PC-3 (cell line): ENCODE results near the gene TIMM44. TPM values are rescaled to one million over a fixed set of nuclear protein-coding genes. Genes with fewer than 3 reads are reported as not detected.
A peak's percentile ranks its signal among the peaks of the same experiment; 100 is the strongest.
"Not testable (repeated sequence)": the region's sequence is repeated elsewhere in the genome, so short reads cannot be mapped to it uniquely, and the experiment has no call there.

Experiments
- ATAC-seq: fragments of 200-7000 bp; cut with Tn5 transposase; 2 replicates; pipeline ENCODE4 v1.9.1; 2020; ENCODE audit warnings: mild to moderate bottlenecking, moderate library complexity
- BruUV-seq: library from RNA; stranded (reverse); fragments of 400-500 nt; replicated peaks from 2 replicates; lab custom pipeline; 2021; lab: Mats Ljungman, UMichigan
- CTCF ChIA-PET: fragments of 300-600 bp; sonication (Branson Sonifier 250); formaldehyde crosslinking; loops from one replicate; lab custom pipeline; 2022; ENCODE audit warnings: antibody characterized with exemption; lab: Charles Lee
- POLR2A ChIA-PET: fragments of 300-600 bp; sonication (Branson Sonifier 250); formaldehyde crosslinking; loops from one replicate; lab custom pipeline; 2022; ENCODE audit warnings: antibody characterized with exemption; ENCODE audit not compliant: unreplicated experiment; lab: Charles Lee
- DNase-seq: peaks from one replicate; pipeline ENCODE4 v3.0.0-alpha.2; 2015
- H2AFZ ChIP-seq: fragments of 300-600 bp; sonication (generic); 2 replicates; pipeline ENCODE4 v1.6.0; 2016; ENCODE audit warnings: antibody characterized with exemption, low read length
- H3F3A ChIP-seq: fragments of 300-600 bp; sonication (generic); one replicate; pipeline ENCODE4 v1.6.0; 2017; ENCODE audit warnings: antibody characterized with exemption, low read length, control low read depth, mild to moderate bottlenecking; ENCODE audit not compliant: unreplicated experiment
- H3K27ac ChIP-seq: fragments of 300-600 bp; sonication (generic); 2 replicates; pipeline ENCODE4 v1.5.1; 2016; ENCODE audit warnings: mild to moderate bottlenecking, low read length
- H3K27me3 ChIP-seq: fragments of 300-600 bp; sonication (generic); 2 replicates; pipeline ENCODE4 v1.6.1; 2016; ENCODE audit warnings: low read length, mixed read lengths
- H3K36me3 ChIP-seq: fragments of 300-600 bp; sonication (generic); 2 replicates; pipeline ENCODE4 v1.6.1; 2016; ENCODE audit warnings: low read depth, mixed run types, low read length, mixed read lengths
- H3K4me1 ChIP-seq: fragments of 300-600 bp; sonication (generic); 2 replicates; pipeline ENCODE4 v1.5.1; 2016; ENCODE audit warnings: low read length; ENCODE audit not compliant: insufficient read depth
- H3K4me2 ChIP-seq: fragments of 300-600 bp; sonication (generic); 2 replicates; pipeline ENCODE4 v1.6.0; 2016; ENCODE audit warnings: low read length
- H3K4me3 ChIP-seq: fragments of 300-600 bp; sonication (generic); 2 replicates; pipeline ENCODE4 v1.5.1; 2016; ENCODE audit warnings: mild to moderate bottlenecking, low read length, mixed read lengths
- H3K79me2 ChIP-seq: fragments of 300-600 bp; sonication (generic); 2 replicates; pipeline ENCODE4 v1.6.1; 2017; ENCODE audit warnings: low read length, mixed read lengths
- H3K9ac ChIP-seq: fragments of 300-600 bp; sonication (generic); 2 replicates; pipeline ENCODE4 v1.6.0; 2016; ENCODE audit warnings: mild to moderate bottlenecking, low read length
- H3K9me2 ChIP-seq: fragments of 300-600 bp; sonication (generic); replicated peaks from 2 replicates; pipeline ENCODE4 v1.6.1; 2016; ENCODE audit warnings: mixed run types, low read length, mixed read lengths
- H3K9me3 ChIP-seq: fragments of 300-600 bp; sonication (generic); 2 replicates; pipeline ENCODE4 v1.6.1; 2016; ENCODE audit warnings: low read length, mixed read lengths
- H4K20me1 ChIP-seq: fragments of 300-600 bp; sonication (generic); 2 replicates; pipeline ENCODE4 v1.6.1; 2016; ENCODE audit warnings: low read length, mixed read lengths
- CTCF ChIP-seq: fragments of 300-600 bp; sonication (generic); conservative IDR thresholded peaks from 2 replicates; pipeline ENCODE4 v1.5.1; 2017; ENCODE audit warnings: antibody characterized with exemption, low read depth, mild to moderate bottlenecking, low read length
- EZH2 ChIP-seq: fragments of 300-600 bp; sonication (generic); IDR thresholded peaks from one replicate; pipeline ENCODE4 v1.6.1; 2017; ENCODE audit warnings: antibody characterized with exemption, mild to moderate bottlenecking, low read length; ENCODE audit not compliant: unreplicated experiment
- EZH2phosphoT487 ChIP-seq: fragments of 300-600 bp; sonication (generic); IDR thresholded peaks from 2 replicates; pipeline ENCODE4 v1.6.1; 2018; ENCODE audit warnings: mild to moderate bottlenecking, antibody characterized with exemption, low read length, borderline replicate concordance
- intact Hi-C: fragments of 100-400 bp; cut with micrococcal nuclease; formaldehyde crosslinking; loops from 2 replicates; pipeline ENCODE4 v1.9.0; 2023
- total RNA-seq: library from RNA; depleted of rRNA; stranded (reverse); fragments of >200 nt; gene quantifications from 2 replicates; pipeline ENCODE4 v1.2.3, GENCODE V29; 2014

The TIMM44 gene
- total RNA-seq, 1 experiment from 2014 or later = 191 TPM

- BruUV-seq = no TSS peak
- no peak for TF ChIP-seq CTCF
- TF ChIP-seq EZH2 = no peak
- no peak for TF ChIP-seq EZH2phosphoT487
- no peaks in the 10 kb centered on the region for H3K27me3 ChIP-seq
- H3K4me3 ChIP-seq = no peak overlapping the region
- no peaks in the 10 kb centered on the region for H3F3A ChIP-seq
- H3K36me3 ChIP-seq = peaks cover 55% of the 10 kb centered on the region
- ATAC-seq (no peak), DNase-seq (no peak)
- CTCF ChIA-PET = no interaction called here
- no peaks in the 10 kb centered on the region for H3K79me2 ChIP-seq
- H3K4me2 ChIP-seq = no peak overlapping the region
- H2AFZ ChIP-seq = no peak overlapping the region
- intact Hi-C loops = no loop called here
- peaks cover 35% of the 10 kb centered on the region for H3K4me1 ChIP-seq
- no peaks in the 10 kb centered on the region for H3K9me3 ChIP-seq
- POLR2A ChIA-PET = no interaction called here
- no peak overlapping the region for H3K9ac ChIP-seq
- H4K20me1 ChIP-seq = 0 out of 2 replicates have a peak, but pooled peaks cover 5% of the 10 kb centered on the region
- H3K9me2 ChIP-seq = no peaks in the 10 kb centered on the region
- no peak overlapping the region for H3K27ac ChIP-seq
These were observed 12.0 kb downstream of the TIMM44 start for GRCh38 chr19:7931221-7932061.

GRCh38 chr19:7930765-7931164, 12.7 kb downstream of the TIMM44 start:
- Histone ChIP-seq H2AFZ (no peak overlapping the region), H3K27ac (0 out of 2 replicates have a peak overlapping the region, but pooled peaks have one; percentile 86), H3F3A (no peaks in the 10 kb centered on the region), H3K4me2 (no peak overlapping the region), H3K36me3 (peaks cover 49% of the 10 kb centered on the region), H4K20me1 (0 out of 2 replicates have a peak, but pooled peaks cover 5% of the 10 kb centered on the region), H3K4me3 (no peak overlapping the region), H3K27me3 (no peaks in the 10 kb centered on the region), H3K9me3 (no peaks in the 10 kb centered on the region), H3K79me2 (no peaks in the 10 kb centered on the region), H3K4me1 (peaks cover 39% of the 10 kb centered on the region), H3K9me2 (no peaks in the 10 kb centered on the region), H3K9ac (no peak overlapping the region)
- no TSS peak for BruUV-seq
- no peak for TF ChIP-seq EZH2phosphoT487
- TF ChIP-seq CTCF = no peak
- TF ChIP-seq EZH2 = no peak
- no peak for ATAC-seq
- intact Hi-C loops = no loop called here
- no peak for DNase-seq
- POLR2A ChIA-PET = interaction anchor here (0.6 to 1.2 kb wide), 2 partner anchors 13 to 247 kb away, joined by 5 to 23 read pairs; partner anchors contain the start of gene TIMM44
- CTCF ChIA-PET = no interaction called here

- BruUV-seq, H2AFZ ChIP-seq, H4K20me1 ChIP-seq, H3F3A ChIP-seq, H3K27me3 ChIP-seq, H3K79me2 ChIP-seq, H3K9me2 ChIP-seq, H3K4me3 ChIP-seq, CTCF ChIA-PET, ATAC-seq, intact Hi-C loops, H3K9me3 ChIP-seq: not testable (repeated sequence)
- Histone ChIP-seq H3K4me2 (peak overlapping the region; percentile 55; the same call in 1 of the 2 replicates), H3K27ac (peak overlapping the region; percentile 86), H3K9ac (0 out of 2 replicates have a peak overlapping the region, but pooled peaks have one; percentile 42), H3K4me1 (peaks cover 44% of the 10 kb centered on the region), H3K36me3 (peaks cover 44% of the 10 kb centered on the region)
- peak; percentile 49 for DNase-seq
- POLR2A ChIA-PET = interaction anchor here (0.6 to 1.2 kb wide), 2 partner anchors 14 to 248 kb away, joined by 5 to 23 read pairs; partner anchors contain the start of gene TIMM44
These were observed 13.4 kb downstream of the TIMM44 start for GRCh38 chr19:7930030-7930429.
